HepG2 (cell line): ENCODE measurements around the gene HDLBP. TPM values are rescaled to one million over a fixed set of nuclear protein-coding genes. Genes with fewer than 3 reads are reported as not detected.

Experiments used
- KDM5B ChIP-seq: sonication (generic); formaldehyde crosslinking; IDR thresholded peaks from 2 replicates; pipeline ENCODE4 v1.4.0; 2020; ENCODE audit warnings: missing genetic modification reagents, mild to moderate bottlenecking, borderline replicate concordance
- SMC3 ChIP-seq: IDR thresholded peaks from 2 replicates; pipeline ENCODE4 v1.6.1; 2011; ENCODE audit warnings: low read length, improper control_type of control experiment
- ZNF441 ChIP-seq: sonication (generic); formaldehyde crosslinking; IDR thresholded peaks from 2 replicates; pipeline ENCODE4 v1.7.0; 2021; ENCODE audit warnings: missing genetic modification reagents, borderline replicate concordance
- ZNF616 ChIP-seq: sonication (generic); formaldehyde crosslinking; IDR thresholded peaks from 2 replicates; pipeline ENCODE4 v1.5.0; 2020; ENCODE audit warnings: low read depth, mild to moderate bottlenecking, missing genetic modification reagents
- ZNF724P ChIP-seq: sonication (generic); formaldehyde crosslinking; IDR thresholded peaks from 2 replicates; pipeline ENCODE4 v1.8.0; 2022; ENCODE audit warnings: missing genetic modification reagents, borderline replicate concordance
- polyA plus RNA-seq, 8 experiments: library from polyadenylated mRNA; depleted of rRNA in 3 of 8; stranded (reverse) in 7 of 8; unstranded in 1 of 8; fragments of >200 nt; fragmentation: Illumina TruSeq in 4 of 8; extraction: Trizol in 4 of 8; gene quantifications; 2 replicates each; pipeline versions ENCODE4 v1.2.1 to v1.2.3, GENCODE V29; 2011 to 2016; ENCODE audit warnings: low read depth in 4 of 8, missing spikeins in 1 of 8, mixed read lengths in 1 of 8; ENCODE audit not compliant: insufficient read depth in 1 of 8
- total RNA-seq, 5 experiments: library from RNA; depleted of rRNA; stranded (reverse); fragments of >200 nt; fragmentation: Illumina TruSeq; extraction: Trizol; gene quantifications; 2 replicates each; pipeline ENCODE4 v1.2.3, GENCODE V29; 2016; ENCODE audit warnings: low read depth in 1 of 5
- TF ChIP-seq, protein P1 (sequence below): sonication (generic); formaldehyde crosslinking; IDR thresholded peaks from 2 replicates; pipeline ENCODE4 v1.4.0; 2020; ENCODE audit warnings: missing genetic modification reagents, borderline replicate concordance
- TF ChIP-seq, protein P2 (sequence below): sonication (generic); formaldehyde crosslinking; IDR thresholded peaks from 2 replicates; pipeline ENCODE4 v1.5.1; 2020; ENCODE audit warnings: missing genetic modification reagents, mild to moderate bottlenecking, borderline replicate concordance
- TF ChIP-seq, protein P3 (sequence below): sonication (generic); formaldehyde crosslinking; IDR thresholded peaks from 2 replicates; pipeline ENCODE4 v1.4.0; 2020; ENCODE audit warnings: mild to moderate bottlenecking, missing genetic modification reagents
- TF ChIP-seq, protein P4 (sequence below): sonication (generic); formaldehyde crosslinking; IDR thresholded peaks from 2 replicates; pipeline ENCODE4 v1.8.0; 2023; ENCODE audit warnings: mild to moderate bottlenecking, missing genetic modification reagents
- TF ChIP-seq, protein P5 (sequence below): sonication (generic); formaldehyde crosslinking; conservative IDR thresholded peaks from 2 replicates; pipeline ENCODE4 v1.5.0; 2020; ENCODE audit warnings: missing genetic modification reagents
- TF ChIP-seq, protein P6 (sequence below): sonication (generic); formaldehyde crosslinking; IDR thresholded peaks from 2 replicates; pipeline ENCODE4 v1.5.1; 2020; ENCODE audit warnings: mild to moderate bottlenecking, missing genetic modification reagents, borderline replicate concordance

The HDLBP gene
- total and polyA plus RNA-seq, 2 of the 13 experiments (the other 11 are each of a cell fraction or from before 2014, with no cell fraction given), result 464 to 707 TPM

DNA sequence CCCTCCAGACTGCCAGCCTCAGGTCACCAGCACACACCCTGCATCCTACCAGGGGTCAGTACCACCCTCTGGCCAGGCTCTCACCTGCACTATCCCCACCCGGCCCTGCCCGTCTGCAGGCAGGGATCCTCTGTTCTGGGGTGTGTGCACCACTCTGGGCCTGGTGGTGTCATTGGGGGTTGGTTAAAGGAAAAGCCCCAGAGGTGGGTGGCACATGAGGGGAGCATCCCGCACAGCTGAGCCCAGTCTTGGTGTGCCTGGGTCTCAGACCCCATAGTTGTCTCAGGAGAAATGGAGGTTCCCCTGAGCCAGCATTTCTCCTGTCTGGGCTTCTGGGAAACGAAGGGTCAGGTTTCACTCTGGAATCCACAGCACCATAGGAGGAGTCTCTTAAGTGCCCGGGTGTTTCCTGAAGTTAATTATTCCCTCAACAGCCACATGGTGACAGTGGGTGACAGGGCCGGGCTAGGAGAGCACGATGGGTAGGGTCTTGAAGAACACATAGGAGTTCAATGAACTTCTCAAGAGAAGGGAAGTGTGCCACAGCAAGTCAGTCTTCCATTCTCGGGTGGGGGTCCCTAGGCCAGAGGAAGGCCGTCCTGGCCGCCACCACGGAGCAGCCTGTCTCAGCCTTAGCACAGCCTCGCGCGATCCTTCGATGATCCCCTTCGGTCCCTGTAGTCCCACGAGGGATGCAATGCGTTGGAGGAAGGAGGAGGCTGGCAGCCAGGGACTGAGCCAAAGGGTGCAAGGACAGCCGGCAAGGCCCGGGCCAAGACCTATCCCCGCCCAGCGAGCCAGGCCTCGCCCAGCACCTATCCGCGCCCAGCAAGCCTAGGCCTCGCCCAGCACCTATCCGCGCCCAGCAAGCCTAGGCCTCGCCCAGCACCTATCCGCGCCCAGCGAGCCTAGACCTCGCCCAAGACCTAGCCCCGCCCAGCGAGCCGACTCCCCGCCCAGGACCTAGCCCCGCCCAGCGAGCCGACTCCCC, 39.5 kb upstream of the HDLBP start (continued):
- TF ChIP-seq SMC3, result no peak
- TF ChIP-seq, protein P1, sequence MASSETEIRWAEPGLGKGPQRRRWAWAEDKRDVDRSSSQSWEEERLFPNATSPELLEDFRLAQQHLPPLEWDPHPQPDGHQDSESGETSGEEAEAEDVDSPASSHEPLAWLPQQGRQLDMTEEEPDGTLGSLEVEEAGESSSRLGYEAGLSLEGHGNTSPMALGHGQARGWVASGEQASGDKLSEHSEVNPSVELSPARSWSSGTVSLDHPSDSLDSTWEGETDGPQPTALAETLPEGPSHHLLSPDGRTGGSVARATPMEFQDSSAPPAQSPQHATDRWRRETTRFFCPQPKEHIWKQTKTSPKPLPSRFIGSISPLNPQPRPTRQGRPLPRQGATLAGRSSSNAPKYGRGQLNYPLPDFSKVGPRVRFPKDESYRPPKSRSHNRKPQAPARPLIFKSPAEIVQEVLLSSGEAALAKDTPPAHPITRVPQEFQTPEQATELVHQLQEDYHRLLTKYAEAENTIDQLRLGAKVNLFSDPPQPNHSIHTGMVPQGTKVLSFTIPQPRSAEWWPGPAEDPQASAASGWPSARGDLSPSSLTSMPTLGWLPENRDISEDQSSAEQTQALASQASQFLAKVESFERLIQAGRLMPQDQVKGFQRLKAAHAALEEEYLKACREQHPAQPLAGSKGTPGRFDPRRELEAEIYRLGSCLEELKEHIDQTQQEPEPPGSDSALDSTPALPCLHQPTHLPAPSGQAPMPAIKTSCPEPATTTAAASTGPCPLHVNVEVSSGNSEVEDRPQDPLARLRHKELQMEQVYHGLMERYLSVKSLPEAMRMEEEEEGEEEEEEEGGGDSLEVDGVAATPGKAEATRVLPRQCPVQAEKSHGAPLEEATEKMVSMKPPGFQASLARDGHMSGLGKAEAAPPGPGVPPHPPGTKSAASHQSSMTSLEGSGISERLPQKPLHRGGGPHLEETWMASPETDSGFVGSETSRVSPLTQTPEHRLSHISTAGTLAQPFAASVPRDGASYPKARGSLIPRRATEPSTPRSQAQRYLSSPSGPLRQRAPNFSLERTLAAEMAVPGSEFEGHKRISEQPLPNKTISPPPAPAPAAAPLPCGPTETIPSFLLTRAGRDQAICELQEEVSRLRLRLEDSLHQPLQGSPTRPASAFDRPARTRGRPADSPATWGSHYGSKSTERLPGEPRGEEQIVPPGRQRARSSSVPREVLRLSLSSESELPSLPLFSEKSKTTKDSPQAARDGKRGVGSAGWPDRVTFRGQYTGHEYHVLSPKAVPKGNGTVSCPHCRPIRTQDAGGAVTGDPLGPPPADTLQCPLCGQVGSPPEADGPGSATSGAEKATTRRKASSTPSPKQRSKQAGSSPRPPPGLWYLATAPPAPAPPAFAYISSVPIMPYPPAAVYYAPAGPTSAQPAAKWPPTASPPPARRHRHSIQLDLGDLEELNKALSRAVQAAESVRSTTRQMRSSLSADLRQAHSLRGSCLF (CRISPR knock-in tag), result no peak
- TF ChIP-seq ZNF616 (CRISPR knock-in tag), result peak; percentile 84
- peak; percentile 15; the same call in 1 of the 2 replicates for TF ChIP-seq ZNF441 (CRISPR knock-in tag)
- TF ChIP-seq ZNF724P (CRISPR knock-in tag), result 0 out of 2 replicates have a peak, but pooled peaks have one; percentile 50
- TF ChIP-seq KDM5B (CRISPR knock-in tag), result peak; percentile 35; the same call in 1 of the 2 replicates
- TF ChIP-seq, protein P2, sequence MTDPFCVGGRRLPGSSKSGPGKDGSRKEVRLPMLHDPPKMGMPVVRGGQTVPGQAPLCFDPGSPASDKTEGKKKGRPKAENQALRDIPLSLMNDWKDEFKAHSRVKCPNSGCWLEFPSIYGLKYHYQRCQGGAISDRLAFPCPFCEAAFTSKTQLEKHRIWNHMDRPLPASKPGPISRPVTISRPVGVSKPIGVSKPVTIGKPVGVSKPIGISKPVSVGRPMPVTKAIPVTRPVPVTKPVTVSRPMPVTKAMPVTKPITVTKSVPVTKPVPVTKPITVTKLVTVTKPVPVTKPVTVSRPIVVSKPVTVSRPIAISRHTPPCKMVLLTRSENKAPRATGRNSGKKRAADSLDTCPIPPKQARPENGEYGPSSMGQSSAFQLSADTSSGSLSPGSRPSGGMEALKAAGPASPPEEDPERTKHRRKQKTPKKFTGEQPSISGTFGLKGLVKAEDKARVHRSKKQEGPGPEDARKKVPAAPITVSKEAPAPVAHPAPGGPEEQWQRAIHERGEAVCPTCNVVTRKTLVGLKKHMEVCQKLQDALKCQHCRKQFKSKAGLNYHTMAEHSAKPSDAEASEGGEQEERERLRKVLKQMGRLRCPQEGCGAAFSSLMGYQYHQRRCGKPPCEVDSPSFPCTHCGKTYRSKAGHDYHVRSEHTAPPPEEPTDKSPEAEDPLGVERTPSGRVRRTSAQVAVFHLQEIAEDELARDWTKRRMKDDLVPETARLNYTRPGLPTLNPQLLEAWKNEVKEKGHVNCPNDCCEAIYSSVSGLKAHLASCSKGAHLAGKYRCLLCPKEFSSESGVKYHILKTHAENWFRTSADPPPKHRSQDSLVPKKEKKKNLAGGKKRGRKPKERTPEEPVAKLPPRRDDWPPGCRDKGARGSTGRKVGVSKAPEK, result 0 out of 2 replicates have a peak, but pooled peaks have one; percentile 71
- TF ChIP-seq, protein P3, sequence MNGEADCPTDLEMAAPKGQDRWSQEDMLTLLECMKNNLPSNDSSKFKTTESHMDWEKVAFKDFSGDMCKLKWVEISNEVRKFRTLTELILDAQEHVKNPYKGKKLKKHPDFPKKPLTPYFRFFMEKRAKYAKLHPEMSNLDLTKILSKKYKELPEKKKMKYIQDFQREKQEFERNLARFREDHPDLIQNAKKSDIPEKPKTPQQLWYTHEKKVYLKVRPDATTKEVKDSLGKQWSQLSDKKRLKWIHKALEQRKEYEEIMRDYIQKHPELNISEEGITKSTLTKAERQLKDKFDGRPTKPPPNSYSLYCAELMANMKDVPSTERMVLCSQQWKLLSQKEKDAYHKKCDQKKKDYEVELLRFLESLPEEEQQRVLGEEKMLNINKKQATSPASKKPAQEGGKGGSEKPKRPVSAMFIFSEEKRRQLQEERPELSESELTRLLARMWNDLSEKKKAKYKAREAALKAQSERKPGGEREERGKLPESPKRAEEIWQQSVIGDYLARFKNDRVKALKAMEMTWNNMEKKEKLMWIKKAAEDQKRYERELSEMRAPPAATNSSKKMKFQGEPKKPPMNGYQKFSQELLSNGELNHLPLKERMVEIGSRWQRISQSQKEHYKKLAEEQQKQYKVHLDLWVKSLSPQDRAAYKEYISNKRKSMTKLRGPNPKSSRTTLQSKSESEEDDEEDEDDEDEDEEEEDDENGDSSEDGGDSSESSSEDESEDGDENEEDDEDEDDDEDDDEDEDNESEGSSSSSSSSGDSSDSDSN (CRISPR knock-in tag), result peak; percentile 79
- TF ChIP-seq, protein P4, sequence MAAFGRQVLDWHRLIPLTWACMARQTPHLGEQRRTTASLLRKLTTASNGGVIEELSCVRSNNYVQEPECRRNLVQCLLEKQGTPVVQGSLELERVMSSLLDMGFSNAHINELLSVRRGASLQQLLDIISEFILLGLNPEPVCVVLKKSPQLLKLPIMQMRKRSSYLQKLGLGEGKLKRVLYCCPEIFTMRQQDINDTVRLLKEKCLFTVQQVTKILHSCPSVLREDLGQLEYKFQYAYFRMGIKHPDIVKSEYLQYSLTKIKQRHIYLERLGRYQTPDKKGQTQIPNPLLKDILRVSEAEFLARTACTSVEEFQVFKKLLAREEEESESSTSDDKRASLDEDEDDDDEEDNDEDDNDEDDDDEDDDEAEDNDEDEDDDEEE (CRISPR knock-in tag), result 0 out of 2 replicates have a peak, but pooled peaks have one; percentile 56
- TF ChIP-seq, protein P5, sequence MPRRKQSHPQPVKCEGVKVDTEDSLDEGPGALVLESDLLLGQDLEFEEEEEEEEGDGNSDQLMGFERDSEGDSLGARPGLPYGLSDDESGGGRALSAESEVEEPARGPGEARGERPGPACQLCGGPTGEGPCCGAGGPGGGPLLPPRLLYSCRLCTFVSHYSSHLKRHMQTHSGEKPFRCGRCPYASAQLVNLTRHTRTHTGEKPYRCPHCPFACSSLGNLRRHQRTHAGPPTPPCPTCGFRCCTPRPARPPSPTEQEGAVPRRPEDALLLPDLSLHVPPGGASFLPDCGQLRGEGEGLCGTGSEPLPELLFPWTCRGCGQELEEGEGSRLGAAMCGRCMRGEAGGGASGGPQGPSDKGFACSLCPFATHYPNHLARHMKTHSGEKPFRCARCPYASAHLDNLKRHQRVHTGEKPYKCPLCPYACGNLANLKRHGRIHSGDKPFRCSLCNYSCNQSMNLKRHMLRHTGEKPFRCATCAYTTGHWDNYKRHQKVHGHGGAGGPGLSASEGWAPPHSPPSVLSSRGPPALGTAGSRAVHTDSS (CRISPR knock-in tag), result no peak
- TF ChIP-seq, protein P6, sequence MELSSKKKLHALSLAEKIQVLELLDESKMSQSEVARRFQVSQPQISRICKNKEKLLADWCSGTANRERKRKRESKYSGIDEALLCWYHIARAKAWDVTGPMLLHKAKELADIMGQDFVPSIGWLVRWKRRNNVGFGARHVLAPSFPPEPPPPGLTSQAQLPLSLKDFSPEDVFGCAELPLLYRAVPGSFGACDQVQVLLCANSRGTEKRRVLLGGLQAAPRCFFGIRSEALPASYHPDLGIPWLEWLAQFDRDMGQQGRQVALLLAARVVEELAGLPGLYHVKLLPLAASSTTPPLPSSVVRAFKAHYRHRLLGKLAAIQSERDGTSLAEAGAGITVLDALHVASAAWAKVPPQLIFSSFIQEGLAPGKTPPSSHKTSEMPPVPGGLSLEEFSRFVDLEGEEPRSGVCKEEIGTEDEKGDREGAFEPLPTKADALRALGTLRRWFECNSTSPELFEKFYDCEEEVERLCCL (CRISPR knock-in tag), result no peak
